Keratinocyte (primary cell): ENCODE results near the gene LRFN4. TPM values are rescaled to one million over a fixed set of nuclear protein-coding genes. Genes with fewer than 3 reads are reported as not detected.

Source experiments
- DNase-seq: peaks from one replicate; pipeline ENCODE4 v3.0.0-alpha.2; 2011; ENCODE audit warnings: low read depth, missing footprints, low spot score
- FAIRE-seq: peaks from 2 replicates; lab custom pipeline; 2011; peaks lifted over from hg19 to GRCh38; lab: Jason Lieb, UNC
- H2AFZ ChIP-seq: 2 replicates; pipeline ENCODE4 v1.6.0; 2012; ENCODE audit warnings: low read length, control low read depth, inconsistent platforms; ENCODE audit not compliant: control insufficient read depth
- H3K27ac ChIP-seq: 2 replicates; pipeline ENCODE4 v1.5.1; 2011; ENCODE audit warnings: low read length; ENCODE audit not compliant: control insufficient read depth, insufficient read depth
- H3K27me3 ChIP-seq: 3 replicates; pipeline ENCODE4 v1.6.0; 2011; ENCODE audit warnings: low read length; ENCODE audit not compliant: control insufficient read depth, insufficient read depth; ENCODE audit errors: extremely low read depth
- H3K36me3 ChIP-seq, 2 experiments: 2 replicates in 1 of 2; 3 replicates in 1 of 2; pipeline ENCODE4 v1.5.1; 2011; ENCODE audit warnings: low read length in 2 of 2, mild to moderate bottlenecking in 1 of 2; ENCODE audit not compliant: control insufficient read depth in 2 of 2, insufficient read depth in 2 of 2; ENCODE audit errors: extremely low read depth in 1 of 2
- H3K4me1 ChIP-seq: 3 replicates; pipeline ENCODE4 v1.5.1; 2011; ENCODE audit warnings: low read length; ENCODE audit not compliant: control insufficient read depth, insufficient read depth; ENCODE audit errors: extremely low read depth
- H3K4me2 ChIP-seq: 3 replicates; pipeline ENCODE4 v1.6.0; 2011; ENCODE audit warnings: low read depth, low read length; ENCODE audit not compliant: control insufficient read depth, insufficient read depth; ENCODE audit errors: extremely low read depth
- H3K4me3 ChIP-seq, 3 experiments: fragments of 200-600 bp in 1 of 3; sonication (generic) in 1 of 3; 2 replicates in 2 of 3; 3 replicates in 1 of 3; pipeline ENCODE4 v1.5.1; 2011 to 2016; ENCODE audit warnings: low read length in 3 of 3, mild to moderate bottlenecking in 3 of 3, control low read depth in 2 of 3, inconsistent platforms in 1 of 3, low read depth in 1 of 3, mixed read lengths in 1 of 3, mixed run types in 1 of 3, moderate library complexity in 1 of 3; ENCODE audit not compliant: control insufficient read depth in 2 of 3, insufficient read depth in 2 of 3; ENCODE audit errors: extremely low read depth in 1 of 3
- H3K79me2 ChIP-seq: 2 replicates; pipeline ENCODE4 v1.6.0; 2012; ENCODE audit warnings: low read length; ENCODE audit not compliant: control insufficient read depth, insufficient read depth
- H3K9ac ChIP-seq: 3 replicates; pipeline ENCODE4 v1.6.0; 2011; ENCODE audit warnings: low read length; ENCODE audit not compliant: control insufficient read depth, insufficient read depth; ENCODE audit errors: extremely low read depth
- H3K9me1 ChIP-seq: 3 replicates; pipeline ENCODE4 v1.6.0; 2011; ENCODE audit warnings: low read length; ENCODE audit not compliant: control insufficient read depth, insufficient read depth; ENCODE audit errors: extremely low read depth
- H3K9me3 ChIP-seq: 2 replicates; pipeline ENCODE4 v1.5.1; 2012; ENCODE audit warnings: low read depth, low read length; ENCODE audit not compliant: control insufficient read depth
- H4K20me1 ChIP-seq: 3 replicates; pipeline ENCODE4 v1.6.0; 2011; ENCODE audit warnings: low read length; ENCODE audit not compliant: control insufficient read depth, insufficient read depth; ENCODE audit errors: extremely low read depth
- EZH2 ChIP-seq: IDR thresholded peaks from one replicate; pipeline ENCODE4 v1.6.1; 2012; ENCODE audit warnings: inconsistent platforms, mild to moderate bottlenecking, low read length, moderate library complexity
- dilution Hi-C: fragments of 300-500 bp; cut with MboI; formaldehyde crosslinking; loops from one replicate; pipeline ENCODE4 v1.7.0; 2020; ENCODE audit warnings: low sequenced_read_pairs; ENCODE audit not compliant: extremely low pct_ligation_motif_present
- polyA plus RNA-seq, 5 experiments: library from polyadenylated mRNA; depleted of rRNA in 3 of 5; stranded (reverse) in 3 of 5; stranded (forward) in 1 of 5; unstranded in 1 of 5; fragments of >200 nt; gene quantifications; 1 replicate in 1 of 5; 2 replicates in 3 of 5; 3 replicates in 1 of 5; pipeline versions ENCODE4 v1.2.1 to v1.2.3, GENCODE V29; 2011 to 2012; ENCODE audit warnings: missing spikeins in 2 of 5, low read depth in 1 of 5, low replicate concordance in 1 of 5
- TF ChIP-seq, protein P1 (sequence below), 3 experiments: IDR thresholded peaks in 1 of 3; conservative IDR thresholded peaks in 1 of 3; optimal IDR thresholded peaks in 1 of 3; 2 replicates in 2 of 3; 3 replicates in 1 of 3; pipeline versions ENCODE3 to v1.5.1; 2011; ENCODE audit warnings: low read length in 3 of 3, mild to moderate bottlenecking in 3 of 3, moderate library complexity in 2 of 3, control low read depth in 1 of 3, inconsistent platforms in 1 of 3; ENCODE audit not compliant: insufficient read depth in 2 of 3; ENCODE audit errors: extremely low read depth in 1 of 3

Gene LRFN4
- polyA plus RNA-seq, 1 donor (not counting 4 experiments of a cell fraction or from before 2014, with no cell fraction given), result 1.1 TPM

DNA sequence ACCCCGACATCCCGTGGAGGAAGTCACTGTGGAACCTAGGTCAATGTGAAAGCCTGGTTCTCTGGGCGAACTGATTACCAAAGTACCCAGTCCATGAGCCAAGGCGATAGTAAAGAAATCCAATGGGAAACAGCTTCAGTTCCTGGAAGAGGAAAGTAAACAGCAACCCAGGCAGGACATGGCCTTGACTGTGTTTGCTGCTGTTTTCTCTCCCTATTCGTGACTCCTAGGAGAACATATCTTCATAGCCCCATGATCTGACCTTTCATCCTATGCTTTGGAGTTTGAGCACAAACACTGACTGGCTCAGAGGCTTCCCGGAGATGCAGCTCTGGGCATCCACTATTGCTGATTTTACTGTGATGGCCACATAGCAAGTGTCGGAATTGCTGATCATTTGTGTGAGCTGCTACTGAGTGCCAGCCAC is 45.1 kb downstream of the LRFN4 start:
- Histone ChIP-seq H3K9me1 (peaks cover 2% of the 10 kb centered on the region), H4K20me1 (no peaks in the 10 kb centered on the region), H3K4me3 (no peak overlapping the region), H2AFZ (no peak overlapping the region), H3K9ac (no peak overlapping the region), H3K27me3 (no peaks in the 10 kb centered on the region), H3K4me1 (peaks cover 31% of the 10 kb centered on the region), H3K27ac (no peak overlapping the region), H3K9me3 (no peaks in the 10 kb centered on the region), H3K36me3 (peaks cover 5 to 10% of the 10 kb centered on the region in 2 experiments), H3K4me2 (no peak overlapping the region), H3K79me2 (peaks cover 31% of the 10 kb centered on the region)
- DNase-seq (no peak), FAIRE-seq (no peak)
- TF ChIP-seq, protein P1, sequence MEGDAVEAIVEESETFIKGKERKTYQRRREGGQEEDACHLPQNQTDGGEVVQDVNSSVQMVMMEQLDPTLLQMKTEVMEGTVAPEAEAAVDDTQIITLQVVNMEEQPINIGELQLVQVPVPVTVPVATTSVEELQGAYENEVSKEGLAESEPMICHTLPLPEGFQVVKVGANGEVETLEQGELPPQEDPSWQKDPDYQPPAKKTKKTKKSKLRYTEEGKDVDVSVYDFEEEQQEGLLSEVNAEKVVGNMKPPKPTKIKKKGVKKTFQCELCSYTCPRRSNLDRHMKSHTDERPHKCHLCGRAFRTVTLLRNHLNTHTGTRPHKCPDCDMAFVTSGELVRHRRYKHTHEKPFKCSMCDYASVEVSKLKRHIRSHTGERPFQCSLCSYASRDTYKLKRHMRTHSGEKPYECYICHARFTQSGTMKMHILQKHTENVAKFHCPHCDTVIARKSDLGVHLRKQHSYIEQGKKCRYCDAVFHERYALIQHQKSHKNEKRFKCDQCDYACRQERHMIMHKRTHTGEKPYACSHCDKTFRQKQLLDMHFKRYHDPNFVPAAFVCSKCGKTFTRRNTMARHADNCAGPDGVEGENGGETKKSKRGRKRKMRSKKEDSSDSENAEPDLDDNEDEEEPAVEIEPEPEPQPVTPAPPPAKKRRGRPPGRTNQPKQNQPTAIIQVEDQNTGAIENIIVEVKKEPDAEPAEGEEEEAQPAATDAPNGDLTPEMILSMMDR (optimal IDR thresholded peaks at IDR 0.05 in 1 of 3, IDR thresholded peaks at IDR 0.05 in 1 of 3, conservative IDR thresholded peaks at IDR 0.05 in 1 of 3; ENCODE audit: extremely low read depth in 1 of 3, insufficient read depth in 2 of 3, low read length in 3 of 3), result no peak
- no peak for TF ChIP-seq EZH2
- dilution Hi-C loops, result no loop called here

DNA sequence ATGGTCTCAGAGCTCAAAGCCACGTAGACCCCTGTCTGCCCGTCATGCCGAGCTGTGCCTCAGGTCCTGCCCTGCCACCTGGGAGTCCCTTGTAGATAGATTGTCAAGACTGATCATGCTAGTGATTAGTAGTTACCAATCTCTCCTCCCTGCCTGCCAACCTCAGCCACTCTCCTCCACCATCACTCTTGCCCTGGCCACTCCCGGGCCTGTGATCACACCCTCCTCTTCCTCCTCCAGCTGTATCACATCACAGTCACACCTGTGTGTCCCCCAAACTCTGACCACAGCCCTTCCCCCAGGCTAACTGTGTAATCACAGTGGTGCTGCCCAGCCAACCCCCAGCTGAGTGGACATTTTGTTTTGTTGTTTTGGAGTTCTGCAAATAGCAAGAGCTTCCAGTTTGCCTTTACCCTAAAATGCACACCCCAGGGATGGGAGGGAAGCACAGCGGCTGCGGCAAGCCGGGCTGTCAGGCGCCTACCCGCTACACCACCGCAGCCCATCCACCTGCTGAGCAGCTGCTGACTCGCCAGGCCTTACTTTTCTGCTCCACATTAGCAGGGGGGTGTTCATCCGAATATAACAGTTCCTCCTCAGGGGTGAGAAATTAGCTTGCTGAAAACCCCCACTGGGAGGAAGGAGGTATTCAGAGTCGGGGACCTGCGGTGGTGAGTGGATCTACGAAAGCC is 45.8 kb downstream of the LRFN4 start:
- H4K20me1 ChIP-seq, result no peaks in the 10 kb centered on the region
- peaks cover 2% of the 10 kb centered on the region for H3K9me1 ChIP-seq
- dilution Hi-C loops, result no loop called here
- H2AFZ ChIP-seq, result no peak overlapping the region
- H3K4me3 ChIP-seq, result no peak overlapping the region
- H3K9ac ChIP-seq, result no peak overlapping the region
- H3K9me3 ChIP-seq, result no peaks in the 10 kb centered on the region
- H3K4me1 ChIP-seq, result peaks cover 31% of the 10 kb centered on the region
- no peak overlapping the region for H3K4me2 ChIP-seq
- FAIRE-seq (no peak), DNase-seq (no peak)
- H3K36me3 ChIP-seq, result peaks cover 5 to 10% of the 10 kb centered on the region in 2 experiments
- TF ChIP-seq EZH2, result no peak
- TF ChIP-seq, protein P1 (optimal IDR thresholded peaks at IDR 0.05 in 1 of 3, IDR thresholded peaks at IDR 0.05 in 1 of 3, conservative IDR thresholded peaks at IDR 0.05 in 1 of 3; ENCODE audit: extremely low read depth in 1 of 3, insufficient read depth in 2 of 3, low read length in 3 of 3), result no peak
- no peak overlapping the region for H3K27ac ChIP-seq
- peaks cover 31% of the 10 kb centered on the region for H3K79me2 ChIP-seq
- no peaks in the 10 kb centered on the region for H3K27me3 ChIP-seq
